Cardiac muscle cell (in vitro differentiated cells and primary cell): Measurements from ENCODE around the gene BCAS4. TPM values are rescaled to one million over a fixed set of nuclear protein-coding genes. Genes with fewer than 3 reads are reported as not detected.
"Not testable (repeated sequence)": the region's sequence is repeated elsewhere in the genome, so short reads cannot be mapped to it uniquely, and the experiment has no call there.

Source experiments
- DNase-seq, 2 donors: peaks; one replicate each; pipeline versions ENCODE4 v3.0.0 to v3.0.0-alpha.2; 2010 to 2017; ENCODE audit warnings: low read depth in 1 of 2, low spot score in 1 of 2
- H3K27ac ChIP-seq: fragments of 200-600 bp; sonication (generic); 2 replicates; pipeline ENCODE4 v1.5.1; 2016
- H3K27me3 ChIP-seq: fragments of 200-600 bp; sonication (generic); 2 replicates; pipeline ENCODE4 v1.6.0; 2016; ENCODE audit warnings: control low read depth
- H3K36me3 ChIP-seq: fragments of 200-600 bp; sonication (generic); 2 replicates; pipeline ENCODE4 v1.5.1; 2016; ENCODE audit warnings: control low read depth
- H3K4me1 ChIP-seq: fragments of 200-600 bp; sonication (generic); 2 replicates; pipeline ENCODE4 v1.8.1; 2017; ENCODE audit warnings: low read depth, mild to moderate bottlenecking, mixed run types
- H3K4me3 ChIP-seq: fragments of 200-600 bp; sonication (generic); 2 replicates; pipeline ENCODE4 v1.5.1; 2016; ENCODE audit warnings: mild to moderate bottlenecking
- H3K9me3 ChIP-seq: fragments of 200-600 bp; sonication (generic); 2 replicates; pipeline ENCODE4 v1.5.1; 2017; ENCODE audit warnings: low read depth, mild to moderate bottlenecking, control low read depth
- polyA plus RNA-seq: library from polyadenylated mRNA; unstranded; fragments of >200 nt; fragmentation: Nextera tagmentation; extraction: Ambion mirVana; gene quantifications from 2 replicates; pipeline ENCODE4 v1.2.1, GENCODE V29; 2016
- total RNA-seq: library from RNA; depleted of rRNA; stranded (reverse); fragments of >200 nt; gene quantifications from 2 replicates; pipeline ENCODE4 v1.2.3, GENCODE V29; 2016
- TF ChIP-seq, protein P1 (sequence below): IDR thresholded peaks from 2 replicates; pipeline ENCODE4 v1.5.1; 2012; ENCODE audit warnings: low read depth, mild to moderate bottlenecking, low read length

The BCAS4 gene
- total and polyA plus RNA-seq, 2 experiments from 2014 or later, result 16.1 to 26.1 TPM

DNA sequence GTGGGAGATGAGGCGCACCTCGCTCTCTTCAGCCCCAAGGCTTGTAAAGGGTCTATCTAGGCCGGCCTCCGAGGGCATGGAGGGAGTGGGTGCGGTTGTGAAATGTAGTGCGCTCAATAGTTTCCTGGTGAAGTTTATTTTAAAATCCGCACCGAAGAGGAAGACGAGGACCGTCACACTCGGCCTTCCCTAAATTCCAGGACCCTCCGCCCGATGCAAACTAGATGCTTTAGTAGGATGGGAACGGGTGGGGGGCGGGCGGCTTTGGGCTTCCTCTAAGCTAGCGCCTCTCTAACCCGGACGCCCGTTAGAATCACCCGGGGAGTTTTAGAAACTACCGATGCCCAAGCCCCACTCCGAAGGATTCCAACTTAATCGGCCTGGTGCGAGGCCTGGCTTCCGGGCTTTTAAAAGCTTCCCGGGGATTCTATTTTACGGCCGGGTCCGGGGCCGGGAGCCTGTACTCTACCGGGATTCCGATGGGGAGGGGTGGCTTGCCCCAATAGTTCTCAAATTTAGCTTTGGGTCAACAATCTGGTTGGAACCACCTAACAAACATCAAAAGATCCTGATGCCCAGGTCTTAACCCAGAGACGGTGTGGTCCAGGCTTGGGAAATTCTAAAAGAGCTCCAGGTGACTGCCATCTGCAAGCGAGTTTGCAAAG is 548 bp upstream of the BCAS4 start:
- peaks cover 8% of the 10 kb centered on the region for H3K4me1 ChIP-seq
- no peaks in the 10 kb centered on the region for H3K27me3 ChIP-seq
- no peak for DNase-seq
- H3K4me3 ChIP-seq, result no peak overlapping the region
- TF ChIP-seq, protein P1, sequence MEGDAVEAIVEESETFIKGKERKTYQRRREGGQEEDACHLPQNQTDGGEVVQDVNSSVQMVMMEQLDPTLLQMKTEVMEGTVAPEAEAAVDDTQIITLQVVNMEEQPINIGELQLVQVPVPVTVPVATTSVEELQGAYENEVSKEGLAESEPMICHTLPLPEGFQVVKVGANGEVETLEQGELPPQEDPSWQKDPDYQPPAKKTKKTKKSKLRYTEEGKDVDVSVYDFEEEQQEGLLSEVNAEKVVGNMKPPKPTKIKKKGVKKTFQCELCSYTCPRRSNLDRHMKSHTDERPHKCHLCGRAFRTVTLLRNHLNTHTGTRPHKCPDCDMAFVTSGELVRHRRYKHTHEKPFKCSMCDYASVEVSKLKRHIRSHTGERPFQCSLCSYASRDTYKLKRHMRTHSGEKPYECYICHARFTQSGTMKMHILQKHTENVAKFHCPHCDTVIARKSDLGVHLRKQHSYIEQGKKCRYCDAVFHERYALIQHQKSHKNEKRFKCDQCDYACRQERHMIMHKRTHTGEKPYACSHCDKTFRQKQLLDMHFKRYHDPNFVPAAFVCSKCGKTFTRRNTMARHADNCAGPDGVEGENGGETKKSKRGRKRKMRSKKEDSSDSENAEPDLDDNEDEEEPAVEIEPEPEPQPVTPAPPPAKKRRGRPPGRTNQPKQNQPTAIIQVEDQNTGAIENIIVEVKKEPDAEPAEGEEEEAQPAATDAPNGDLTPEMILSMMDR, result no peak
- no peaks in the 10 kb centered on the region for H3K36me3 ChIP-seq
- no peaks in the 10 kb centered on the region for H3K9me3 ChIP-seq
- no peak overlapping the region for H3K27ac ChIP-seq

DNA sequence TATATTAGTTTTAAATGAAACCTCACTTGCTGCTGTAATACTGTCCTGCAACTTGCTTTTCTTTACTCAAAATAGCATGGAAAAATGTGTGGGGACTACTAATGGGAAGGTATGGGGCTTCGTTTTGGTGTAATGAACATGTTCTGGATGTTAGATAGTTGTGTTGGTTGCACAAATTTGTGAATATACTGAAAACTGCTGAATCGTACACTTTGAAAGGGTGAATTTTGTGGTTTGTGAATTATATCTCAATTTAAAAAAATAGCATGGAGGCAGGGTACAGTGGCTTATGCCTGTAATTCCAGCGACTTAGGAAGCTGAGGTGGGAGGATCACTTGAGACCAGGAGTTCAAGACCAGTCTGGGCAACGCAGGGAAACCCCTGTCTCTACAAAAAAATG is 2.3 kb downstream of the BCAS4 start:
- no peaks in the 10 kb centered on the region for H3K27me3 ChIP-seq
- no peaks in the 10 kb centered on the region for H3K4me1 ChIP-seq
- H3K27ac ChIP-seq, result no peak overlapping the region
- no peaks in the 10 kb centered on the region for H3K36me3 ChIP-seq
- no peak overlapping the region for H3K4me3 ChIP-seq
- TF ChIP-seq, protein P1, result no peak
- DNase-seq, result no peak
- no peaks in the 10 kb centered on the region for H3K9me3 ChIP-seq

DNA sequence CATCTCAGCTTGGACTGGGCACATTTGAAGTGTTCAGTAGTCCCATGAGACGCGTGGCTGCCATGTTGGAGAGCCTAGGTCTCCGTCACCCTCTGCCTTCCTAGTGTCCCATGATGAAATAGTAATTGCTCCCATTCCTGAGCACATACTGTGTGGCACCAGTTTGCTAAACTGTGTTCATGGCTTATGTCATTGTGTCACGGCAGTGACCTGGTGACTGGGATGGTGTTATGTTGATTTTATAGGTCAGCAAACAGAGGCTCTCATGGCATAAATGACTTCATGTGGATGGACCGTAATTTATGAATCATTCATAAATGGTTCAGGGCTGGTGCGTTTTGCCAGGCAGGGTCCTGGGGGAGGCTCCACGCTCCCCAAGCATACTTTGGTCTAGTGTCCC is 3.8 kb downstream of the BCAS4 start:
- TF ChIP-seq, protein P1, result no peak
- DNase-seq, result no peak
- Histone ChIP-seq H3K36me3 (no peaks in the 10 kb centered on the region), H3K4me1 (no peaks in the 10 kb centered on the region), H3K27me3 (no peaks in the 10 kb centered on the region), H3K27ac (peak overlapping the region; percentile 43), H3K9me3 (no peaks in the 10 kb centered on the region), H3K4me3 (no peak overlapping the region)

DNA sequence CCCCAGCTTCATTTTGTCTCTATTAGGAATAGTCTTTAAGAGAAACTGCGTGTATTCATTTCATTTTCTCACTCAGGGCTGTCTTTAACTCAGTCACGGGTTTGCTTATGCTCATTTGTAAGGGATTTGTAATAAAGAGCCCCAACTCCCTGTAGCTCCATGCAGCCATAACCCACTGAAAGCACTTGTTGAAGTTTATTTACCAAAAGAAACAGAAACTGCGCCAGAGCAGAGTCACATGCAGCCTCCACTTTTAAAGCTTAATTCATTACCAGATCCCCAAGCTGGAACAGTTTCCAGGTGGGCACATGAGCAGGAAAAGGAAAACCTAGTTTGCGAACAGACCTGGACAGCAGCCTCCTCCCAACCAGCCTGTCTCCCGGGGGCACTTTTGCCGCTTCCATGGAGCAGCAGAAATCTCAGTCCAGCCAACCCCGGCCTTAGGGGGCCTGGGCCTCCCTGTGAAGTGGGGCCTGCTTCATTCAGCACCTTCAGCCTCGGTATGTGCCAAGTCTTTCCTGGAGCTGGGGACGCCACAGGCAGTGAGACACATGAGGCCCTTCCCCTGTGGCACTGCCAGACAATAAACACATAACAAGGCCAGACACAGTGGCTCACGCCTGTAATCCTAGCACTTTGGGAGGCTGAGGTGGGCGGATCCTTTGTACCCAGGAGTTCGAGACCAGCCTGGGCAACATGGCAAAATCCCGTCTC is 4.5 kb downstream of the BCAS4 start:
- no peak for DNase-seq
- peak overlapping the region; percentile 43 for H3K27ac ChIP-seq
- no peaks in the 10 kb centered on the region for H3K27me3 ChIP-seq
- no peaks in the 10 kb centered on the region for H3K9me3 ChIP-seq
- H3K36me3 ChIP-seq, result no peaks in the 10 kb centered on the region
- H3K4me3 ChIP-seq, result no peak overlapping the region
- no peaks in the 10 kb centered on the region for H3K4me1 ChIP-seq
- TF ChIP-seq, protein P1, result no peak

DNA sequence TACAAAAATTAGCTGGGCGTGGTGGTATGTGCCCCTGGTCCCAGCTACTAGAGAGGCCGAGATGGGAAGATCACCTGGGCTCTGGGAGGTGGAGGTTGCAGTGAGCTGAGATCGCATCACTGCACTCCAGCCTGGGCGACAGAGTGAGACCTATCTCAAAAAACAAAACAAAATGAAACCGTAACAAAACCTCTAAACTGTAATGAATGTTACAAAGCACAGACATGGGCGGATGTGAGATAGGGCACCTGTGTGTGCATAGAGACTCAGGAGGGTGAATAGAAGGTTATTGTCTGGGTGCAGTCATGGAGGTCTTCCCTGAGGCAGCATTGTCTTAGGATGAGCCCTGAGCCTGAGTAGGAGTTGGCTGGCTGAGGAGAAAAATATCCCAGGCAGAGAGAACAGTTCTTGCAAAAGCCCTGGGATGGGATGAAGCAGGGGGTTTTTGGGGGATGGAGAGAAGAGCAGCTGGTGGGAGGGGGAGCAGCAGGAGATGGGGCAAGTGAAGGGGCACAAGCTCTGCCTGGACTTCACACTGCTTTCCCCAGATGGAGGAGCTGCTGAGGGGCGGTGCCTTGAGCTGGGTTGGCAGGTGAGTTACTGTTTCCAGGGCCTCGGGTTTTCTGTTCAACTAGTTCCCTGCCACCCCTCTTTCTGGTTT is 5.2 kb downstream of the BCAS4 start:
- no peak for DNase-seq
- H3K27me3 ChIP-seq, result no peaks in the 10 kb centered on the region
- no peak overlapping the region for H3K4me3 ChIP-seq
- H3K36me3 ChIP-seq, result no peaks in the 10 kb centered on the region
- no peaks in the 10 kb centered on the region for H3K9me3 ChIP-seq
- H3K27ac ChIP-seq, result no peak overlapping the region
- TF ChIP-seq, protein P1, result no peak
- no peaks in the 10 kb centered on the region for H3K4me1 ChIP-seq

DNA sequence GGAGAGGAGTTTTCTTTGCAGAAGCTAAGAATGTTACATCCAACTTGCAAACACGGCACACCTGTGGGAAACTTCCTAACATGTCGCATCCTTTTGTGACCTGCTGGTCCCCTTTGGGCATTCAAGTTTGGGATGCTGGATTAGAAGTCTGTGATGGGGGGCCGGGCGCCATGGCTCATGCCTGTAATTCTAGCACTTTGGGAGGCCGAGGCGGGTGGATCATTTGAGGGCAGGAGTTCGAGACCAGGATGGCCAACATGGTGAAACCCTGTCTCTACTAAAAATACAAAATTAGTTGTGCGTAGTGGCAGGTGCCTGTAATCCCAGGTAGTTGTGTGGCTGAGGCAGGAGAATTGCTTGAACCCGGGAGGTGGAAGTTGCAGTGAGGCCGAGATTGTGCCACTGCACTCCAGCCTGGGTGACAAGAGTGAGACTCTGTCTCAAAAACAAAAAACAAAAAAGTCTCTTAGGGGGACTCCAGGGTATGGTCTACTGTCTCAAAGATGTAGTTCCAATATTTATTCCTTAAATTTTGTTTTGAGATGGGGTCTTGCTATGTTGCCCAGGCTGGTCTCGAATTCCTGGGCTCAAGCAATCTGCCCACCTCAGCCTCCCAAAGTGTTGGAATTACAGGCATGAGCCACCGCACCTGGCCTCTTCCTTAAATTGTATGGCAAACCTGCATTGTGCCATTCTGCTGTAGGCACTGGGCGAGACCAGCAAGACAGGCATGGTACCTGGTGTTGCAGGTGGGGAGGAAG is 6.3 kb downstream of the BCAS4 start:
- not testable (repeated sequence) for DNase-seq, H3K4me1 ChIP-seq, H3K9me3 ChIP-seq, H3K27me3 ChIP-seq, H3K36me3 ChIP-seq, H3K27ac ChIP-seq, H3K4me3 ChIP-seq
